ENCODE data around the gene PPP2R5C. TPM values are rescaled to one million over a fixed set of nuclear protein-coding genes. Genes with fewer than 3 reads are reported as not detected.

PPP2R5C gene
- total RNA-seq, 1 experiment from 2014 or later, result 80.3 TPM

DNA sequence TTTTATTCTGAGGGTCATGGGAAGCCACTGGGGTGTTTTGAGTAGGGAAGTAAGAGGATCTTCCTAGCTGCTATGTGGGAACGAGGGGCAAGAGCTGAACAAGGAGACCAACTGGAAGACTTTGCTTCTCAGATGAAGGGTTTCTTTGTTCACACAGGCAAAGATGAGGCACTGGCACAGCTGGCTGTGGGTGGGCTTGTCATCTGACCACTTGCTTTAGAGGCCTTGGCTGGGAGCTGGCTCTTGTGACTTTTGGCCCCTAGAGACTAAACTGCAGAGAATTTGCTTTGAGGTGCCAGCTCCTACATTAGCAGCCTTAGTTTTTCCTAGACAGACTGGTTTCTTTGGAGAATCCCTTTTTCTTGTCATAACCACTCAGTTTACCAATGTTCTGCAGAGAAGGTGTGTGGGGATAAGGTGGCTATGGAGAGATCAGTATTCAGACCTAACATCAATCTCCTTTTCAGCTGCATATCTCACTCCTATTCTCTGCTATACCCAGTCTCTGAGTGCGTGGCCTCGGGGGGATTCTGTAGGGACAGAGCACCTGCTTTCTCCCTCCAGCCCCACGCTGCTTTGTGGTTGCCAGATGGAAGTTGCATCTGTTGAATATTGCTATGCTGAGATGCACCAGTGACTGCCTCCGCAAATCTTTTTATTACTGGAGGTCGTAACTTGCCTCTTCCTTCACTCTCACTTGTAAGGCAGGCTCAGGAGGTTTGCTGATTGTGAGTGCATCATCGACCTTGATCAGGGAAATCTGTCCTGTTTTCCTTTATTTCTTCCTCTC, 12.7 kb downstream of the PPP2R5C start:
- intact Hi-C loops (cut with micrococcal nuclease; ENCODE audit: unreplicated experiment) (loop anchor here (10.0 kb wide), 1 partner anchor 161 kb away; no protein-coding TSS in a partner anchor), in situ Hi-C loops (cut with HindIII; ENCODE audit: low pct_unique_long_range_greater_than_20kb, low sequenced_read_pairs) (no loop called here)
- Histone ChIP-seq H3K4me1 (ENCODE audit: control insufficient read depth, insufficient read depth, low read length) (no peaks in the 10 kb centered on the region), H3K27me3 (ENCODE audit: control insufficient read depth, insufficient read depth, low read length) (no peaks in the 10 kb centered on the region), H3K27ac (ENCODE audit: low read length) (no peak overlapping the region), H3K4me3 (ENCODE audit: low read depth in 2 of 2, low read length in 2 of 2) (no peak overlapping the region), H3K36me3 (ENCODE audit: control insufficient read depth, insufficient read depth, low read length) (no peaks in the 10 kb centered on the region), H3K9me3 (ENCODE audit: control insufficient read depth, insufficient read depth, low read depth, low read length) (no peaks in the 10 kb centered on the region)
- ATAC-seq (no peak), DNase-seq (ENCODE audit: low read depth, low spot score) (no peak)
- ChIA-PET POLR2A (no interaction called here), CTCF (no interaction called here)
- no TSS peak for BruUV-seq (replicated peaks)
- no peak for TF ChIP-seq POLR2AphosphoS5 (IDR thresholded peaks at IDR 0.05; ENCODE audit: low read depth, low read length)
- no peak for TF ChIP-seq SIN3A (IDR thresholded peaks at IDR 0.05; ENCODE audit: borderline replicate concordance, insufficient read depth, low read depth, low read length)
- TF ChIP-seq, protein P1, sequence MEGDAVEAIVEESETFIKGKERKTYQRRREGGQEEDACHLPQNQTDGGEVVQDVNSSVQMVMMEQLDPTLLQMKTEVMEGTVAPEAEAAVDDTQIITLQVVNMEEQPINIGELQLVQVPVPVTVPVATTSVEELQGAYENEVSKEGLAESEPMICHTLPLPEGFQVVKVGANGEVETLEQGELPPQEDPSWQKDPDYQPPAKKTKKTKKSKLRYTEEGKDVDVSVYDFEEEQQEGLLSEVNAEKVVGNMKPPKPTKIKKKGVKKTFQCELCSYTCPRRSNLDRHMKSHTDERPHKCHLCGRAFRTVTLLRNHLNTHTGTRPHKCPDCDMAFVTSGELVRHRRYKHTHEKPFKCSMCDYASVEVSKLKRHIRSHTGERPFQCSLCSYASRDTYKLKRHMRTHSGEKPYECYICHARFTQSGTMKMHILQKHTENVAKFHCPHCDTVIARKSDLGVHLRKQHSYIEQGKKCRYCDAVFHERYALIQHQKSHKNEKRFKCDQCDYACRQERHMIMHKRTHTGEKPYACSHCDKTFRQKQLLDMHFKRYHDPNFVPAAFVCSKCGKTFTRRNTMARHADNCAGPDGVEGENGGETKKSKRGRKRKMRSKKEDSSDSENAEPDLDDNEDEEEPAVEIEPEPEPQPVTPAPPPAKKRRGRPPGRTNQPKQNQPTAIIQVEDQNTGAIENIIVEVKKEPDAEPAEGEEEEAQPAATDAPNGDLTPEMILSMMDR (IDR thresholded peaks at IDR 0.05), result no peak
- TF ChIP-seq, protein P2, sequence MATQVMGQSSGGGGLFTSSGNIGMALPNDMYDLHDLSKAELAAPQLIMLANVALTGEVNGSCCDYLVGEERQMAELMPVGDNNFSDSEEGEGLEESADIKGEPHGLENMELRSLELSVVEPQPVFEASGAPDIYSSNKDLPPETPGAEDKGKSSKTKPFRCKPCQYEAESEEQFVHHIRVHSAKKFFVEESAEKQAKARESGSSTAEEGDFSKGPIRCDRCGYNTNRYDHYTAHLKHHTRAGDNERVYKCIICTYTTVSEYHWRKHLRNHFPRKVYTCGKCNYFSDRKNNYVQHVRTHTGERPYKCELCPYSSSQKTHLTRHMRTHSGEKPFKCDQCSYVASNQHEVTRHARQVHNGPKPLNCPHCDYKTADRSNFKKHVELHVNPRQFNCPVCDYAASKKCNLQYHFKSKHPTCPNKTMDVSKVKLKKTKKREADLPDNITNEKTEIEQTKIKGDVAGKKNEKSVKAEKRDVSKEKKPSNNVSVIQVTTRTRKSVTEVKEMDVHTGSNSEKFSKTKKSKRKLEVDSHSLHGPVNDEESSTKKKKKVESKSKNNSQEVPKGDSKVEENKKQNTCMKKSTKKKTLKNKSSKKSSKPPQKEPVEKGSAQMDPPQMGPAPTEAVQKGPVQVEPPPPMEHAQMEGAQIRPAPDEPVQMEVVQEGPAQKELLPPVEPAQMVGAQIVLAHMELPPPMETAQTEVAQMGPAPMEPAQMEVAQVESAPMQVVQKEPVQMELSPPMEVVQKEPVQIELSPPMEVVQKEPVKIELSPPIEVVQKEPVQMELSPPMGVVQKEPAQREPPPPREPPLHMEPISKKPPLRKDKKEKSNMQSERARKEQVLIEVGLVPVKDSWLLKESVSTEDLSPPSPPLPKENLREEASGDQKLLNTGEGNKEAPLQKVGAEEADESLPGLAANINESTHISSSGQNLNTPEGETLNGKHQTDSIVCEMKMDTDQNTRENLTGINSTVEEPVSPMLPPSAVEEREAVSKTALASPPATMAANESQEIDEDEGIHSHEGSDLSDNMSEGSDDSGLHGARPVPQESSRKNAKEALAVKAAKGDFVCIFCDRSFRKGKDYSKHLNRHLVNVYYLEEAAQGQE (IDR thresholded peaks at IDR 0.05; ENCODE audit: insufficient read depth in 1 of 2, low read depth in 2 of 2, low read length in 1 of 2), result no peak
- TF ChIP-seq TCF7L2 (IDR thresholded peaks at IDR 0.05; ENCODE audit: low read depth, low read length), result no peak

DNA sequence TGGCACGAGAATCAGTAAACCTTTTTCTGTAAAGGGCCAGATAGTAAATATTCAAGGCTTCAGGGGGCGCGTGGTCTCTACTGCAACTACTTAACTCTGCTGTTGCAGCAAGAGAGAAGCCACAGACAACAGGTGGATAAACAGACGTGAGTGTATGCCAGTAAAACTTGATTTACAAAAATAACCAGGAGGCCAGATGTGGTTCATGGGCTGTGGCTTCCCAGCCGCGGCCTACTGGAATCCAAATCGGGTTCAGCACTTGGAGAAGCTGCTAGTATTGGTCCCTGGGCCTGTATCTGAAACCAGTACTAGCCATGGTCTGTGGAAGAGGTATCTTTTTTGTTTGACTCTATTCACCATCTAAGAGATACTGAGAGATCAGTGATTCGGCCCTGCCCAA, 13.3 kb downstream of the PPP2R5C start:
- DNase-seq (ENCODE audit: low read depth, low spot score), result no peak
- TF ChIP-seq, protein P2 (IDR thresholded peaks at IDR 0.05; ENCODE audit: insufficient read depth in 1 of 2, low read depth in 2 of 2, low read length in 1 of 2), result no peak
- TF ChIP-seq TCF7L2 (IDR thresholded peaks at IDR 0.05; ENCODE audit: low read depth, low read length) (no peak), POLR2AphosphoS5 (IDR thresholded peaks at IDR 0.05; ENCODE audit: low read depth, low read length) (no peak), SIN3A (IDR thresholded peaks at IDR 0.05; ENCODE audit: borderline replicate concordance, insufficient read depth, low read depth, low read length) (no peak)
- TF ChIP-seq, protein P1 (IDR thresholded peaks at IDR 0.05), result no peak
- in situ Hi-C loops (cut with HindIII; ENCODE audit: low pct_unique_long_range_greater_than_20kb, low sequenced_read_pairs), result no loop called here
- ChIA-PET POLR2A (no interaction called here), CTCF (no interaction called here)
- no peaks in the 10 kb centered on the region for H3K4me1 ChIP-seq (ENCODE audit: control insufficient read depth, insufficient read depth, low read length)
- no peak overlapping the region for H3K4me3 ChIP-seq (ENCODE audit: low read depth in 2 of 2, low read length in 2 of 2)
- no TSS peak for BruUV-seq (replicated peaks)
- intact Hi-C loops (cut with micrococcal nuclease; ENCODE audit: unreplicated experiment), result loop anchor here (10.0 kb wide), 1 partner anchor 160 kb away; no protein-coding TSS in a partner anchor
- H3K27me3 ChIP-seq (ENCODE audit: control insufficient read depth, insufficient read depth, low read length), result no peaks in the 10 kb centered on the region
- no peak for ATAC-seq
- H3K36me3 ChIP-seq (ENCODE audit: control insufficient read depth, insufficient read depth, low read length), result no peaks in the 10 kb centered on the region
- H3K9me3 ChIP-seq (ENCODE audit: control insufficient read depth, insufficient read depth, low read depth, low read length), result no peaks in the 10 kb centered on the region
- H3K27ac ChIP-seq (ENCODE audit: low read length), result no peak overlapping the region
